IMR-90 (cell line): ENCODE measurements around the gene SMYD1. TPM values are rescaled to one million over a fixed set of nuclear protein-coding genes. Genes with fewer than 3 reads are reported as not detected.

Experiments
- ATAC-seq: fragments of 200-7000 bp; cut with Tn5 transposase; 2 replicates; pipeline ENCODE4 v1.9.1; 2020; ENCODE audit warnings: low read depth, mild to moderate bottlenecking, moderate library complexity
- BruUV-seq: library from RNA; stranded (reverse); fragments of 400-500 nt; replicated peaks from 2 replicates; lab custom pipeline; 2021; lab: Mats Ljungman, UMichigan
- CTCF ChIA-PET: fragments of 300-600 bp; formaldehyde crosslinking; extraction: SDS; loops from one replicate; lab custom pipeline; 2021; ENCODE audit warnings: antibody characterized with exemption; lab: Yijun Ruan, JAX
- POLR2A ChIA-PET: fragments of 300-600 bp; sonication (Branson Sonifier 250); formaldehyde crosslinking; loops from one replicate; lab custom pipeline; 2022; ENCODE audit warnings: antibody characterized with exemption; ENCODE audit not compliant: unreplicated experiment; lab: Charles Lee
- DNase-seq: peaks from one replicate; pipeline ENCODE4 v3.0.0; 2013
- H2AFZ ChIP-seq: replicated peaks from 2 replicates; pipeline ENCODE3; 2013; ENCODE audit warnings: low read length, mild to moderate bottlenecking; ENCODE audit not compliant: poor library complexity
- H2AK5ac ChIP-seq: 2 replicates; pipeline ENCODE4 v1.6.1; 2013; ENCODE audit warnings: low read depth, low read length, inconsistent platforms
- H2AK9ac ChIP-seq: replicated peaks from 2 replicates; pipeline ENCODE3; 2013; ENCODE audit warnings: mild to moderate bottlenecking, low read depth, low read length, moderate library complexity; ENCODE audit not compliant: poor library complexity
- H2BK120ac ChIP-seq: 2 replicates; pipeline ENCODE4 v1.6.1; 2013; ENCODE audit warnings: low read depth, low read length, inconsistent platforms
- H2BK15ac ChIP-seq: 3 replicates; pipeline ENCODE4 v1.6.1; 2013; ENCODE audit warnings: low read depth, low read length, inconsistent platforms
- H2BK20ac ChIP-seq: 2 replicates; pipeline ENCODE4 v1.6.1; 2013; ENCODE audit warnings: low read depth, mild to moderate bottlenecking, inconsistent platforms, low read length, moderate library complexity
- H2BK5ac ChIP-seq: 2 replicates; pipeline ENCODE4 v1.6.1; 2013; ENCODE audit warnings: mild to moderate bottlenecking, low read depth, low read length, inconsistent platforms; ENCODE audit not compliant: poor library complexity, severe bottlenecking
- H3K14ac ChIP-seq: replicated peaks from 2 replicates; pipeline ENCODE4 v1.6.1; 2013; ENCODE audit warnings: low read depth, low read length, inconsistent platforms
- H3K18ac ChIP-seq: 2 replicates; pipeline ENCODE4 v1.6.1; 2013; ENCODE audit warnings: low read depth, low read length, control low read depth
- H3K23ac ChIP-seq: 2 replicates; pipeline ENCODE4 v1.6.1; 2013; ENCODE audit warnings: low read depth, low read length, inconsistent platforms
- H3K27ac ChIP-seq: 2 replicates; pipeline ENCODE4 v1.5.1; 2013; ENCODE audit warnings: mild to moderate bottlenecking, control low read depth, low read length; ENCODE audit not compliant: insufficient read depth
- H3K27me3 ChIP-seq: 2 replicates; pipeline ENCODE4 v1.6.1; 2013; ENCODE audit warnings: low read length; ENCODE audit not compliant: control insufficient read depth, insufficient read depth
- H3K36me3 ChIP-seq: 2 replicates; pipeline ENCODE4 v1.6.1; 2013; ENCODE audit warnings: low read length, mixed read lengths; ENCODE audit not compliant: control insufficient read depth, insufficient read depth
- H3K4ac ChIP-seq: 2 replicates; pipeline ENCODE4 v1.6.1; 2013; ENCODE audit warnings: low read depth, low read length, inconsistent platforms
- H3K4me1 ChIP-seq: 2 replicates; pipeline ENCODE4 v1.6.1; 2013; ENCODE audit warnings: low read length, mixed read lengths; ENCODE audit not compliant: control insufficient read depth, insufficient read depth
- H3K4me2 ChIP-seq: 2 replicates; pipeline ENCODE4 v1.6.1; 2013; ENCODE audit warnings: low read depth, mild to moderate bottlenecking, control low read depth, low read length, moderate library complexity
- H3K4me3 ChIP-seq: 2 replicates; pipeline ENCODE4 v1.5.1; 2013; ENCODE audit warnings: low read depth, mild to moderate bottlenecking, control low read depth, low read length, moderate library complexity; ENCODE audit not compliant: insufficient read depth
- H3K56ac ChIP-seq: 2 replicates; pipeline ENCODE4 v1.6.1; 2013; ENCODE audit warnings: low read length, inconsistent platforms; ENCODE audit not compliant: insufficient read depth; ENCODE audit errors: extremely low read depth
- H3K79me1 ChIP-seq, 2 experiments: 2 replicates each; pipeline ENCODE4 v1.6.1; 2013; ENCODE audit warnings: low read length in 2 of 2, inconsistent platforms in 1 of 2, low read depth in 1 of 2
- H3K9ac ChIP-seq: 2 replicates; pipeline ENCODE4 v1.6.1; 2013; ENCODE audit warnings: low read depth, low read length, control low read depth
- H3K9me1 ChIP-seq: 2 replicates; pipeline ENCODE4 v1.6.1; 2013; ENCODE audit warnings: low read length, inconsistent platforms; ENCODE audit not compliant: insufficient read depth
- H3K9me3 ChIP-seq: 2 replicates; pipeline ENCODE4 v1.6.1; 2013; ENCODE audit warnings: low read length; ENCODE audit not compliant: control insufficient read depth, insufficient read depth
- H4K20me1 ChIP-seq: 2 replicates; pipeline ENCODE4 v1.6.1; 2013; ENCODE audit warnings: low read length, inconsistent platforms; ENCODE audit not compliant: insufficient read depth
- H4K5ac ChIP-seq: 2 replicates; pipeline ENCODE4 v1.6.1; 2013; ENCODE audit warnings: mild to moderate bottlenecking, low read depth, low read length, control low read depth
- H4K8ac ChIP-seq, 2 experiments: 2 replicates each; pipeline ENCODE4 v1.6.1; 2013; ENCODE audit warnings: low read depth in 2 of 2, low read length in 2 of 2, control low read depth in 1 of 2, inconsistent platforms in 1 of 2
- H4K91ac ChIP-seq: 2 replicates; pipeline ENCODE4 v1.6.1; 2013; ENCODE audit warnings: low read depth, low read length, inconsistent platforms; ENCODE audit not compliant: insufficient read depth
- BHLHE40 ChIP-seq: fragments of 150-350 bp; IDR thresholded peaks from 2 replicates; pipeline ENCODE4 v1.6.1; 2016; ENCODE audit warnings: mild to moderate bottlenecking, low read depth, low read length
- CEBPB ChIP-seq: IDR thresholded peaks from 2 replicates; pipeline ENCODE4 v1.6.1; 2012; ENCODE audit warnings: low read depth, low read length, improper control_type of control experiment
- CHD1 ChIP-seq: IDR thresholded peaks from 2 replicates; pipeline ENCODE4 v1.6.1; 2012; ENCODE audit warnings: low read depth, low read length, improper control_type of control experiment
- CTCF ChIP-seq: conservative IDR thresholded peaks from 2 replicates; pipeline ENCODE4 v1.5.1; 2012; ENCODE audit warnings: mild to moderate bottlenecking, low read depth, low read length, improper control_type of control experiment
- ELK1 ChIP-seq: fragments of 150-350 bp; IDR thresholded peaks from 2 replicates; pipeline ENCODE4 v1.6.1; 2016; ENCODE audit warnings: low read depth, mild to moderate bottlenecking, low read length, moderate library complexity, borderline replicate concordance
- FOS ChIP-seq: fragments of 150-350 bp; IDR thresholded peaks from 2 replicates; pipeline ENCODE4 v1.6.1; 2016; ENCODE audit warnings: low read depth, low read length
- MAFK ChIP-seq: IDR thresholded peaks from 2 replicates; pipeline ENCODE4 v1.6.1; 2012; ENCODE audit warnings: low read depth, low read length, improper control_type of control experiment
- MAZ ChIP-seq: IDR thresholded peaks from 2 replicates; pipeline ENCODE4 v1.6.1; 2012; ENCODE audit warnings: low read depth, mild to moderate bottlenecking, low read length, improper control_type of control experiment, moderate library complexity, borderline replicate concordance
- MXI1 ChIP-seq: IDR thresholded peaks from 2 replicates; pipeline ENCODE4 v1.6.1; 2012; ENCODE audit warnings: low read depth, mild to moderate bottlenecking, low read length, moderate library complexity, borderline replicate concordance
- NFE2L2 ChIP-seq: fragments of 150-350 bp; IDR thresholded peaks from 2 replicates; pipeline ENCODE4 v1.6.1; 2016; ENCODE audit warnings: low read depth, mild to moderate bottlenecking, low read length
- POLR2A ChIP-seq: IDR thresholded peaks from 2 replicates; pipeline ENCODE4 v1.6.1; 2012; ENCODE audit warnings: mild to moderate bottlenecking, low read depth, low read length
- RAD21 ChIP-seq: IDR thresholded peaks from 2 replicates; pipeline ENCODE4 v1.6.1; 2012; ENCODE audit warnings: low read length, improper control_type of control experiment
- RCOR1 ChIP-seq: IDR thresholded peaks from 2 replicates; pipeline ENCODE4 v1.6.1; 2012; ENCODE audit warnings: mild to moderate bottlenecking, low read length, improper control_type of control experiment; ENCODE audit not compliant: insufficient replicate concordance
- RFX5 ChIP-seq: IDR thresholded peaks from 2 replicates; pipeline ENCODE4 v1.8.0; 2012; ENCODE audit warnings: low read depth, mild to moderate bottlenecking, low read length, moderate library complexity
- SMC3 ChIP-seq: fragments of 150-350 bp; IDR thresholded peaks from 2 replicates; pipeline ENCODE4 v1.6.1; 2016; ENCODE audit warnings: low read depth, mild to moderate bottlenecking, antibody characterized with exemption, low read length, moderate library complexity
- USF2 ChIP-seq: fragments of 150-350 bp; IDR thresholded peaks from 2 replicates; pipeline ENCODE4 v1.6.1; 2017; ENCODE audit warnings: mild to moderate bottlenecking, antibody characterized with exemption, low read length, low read depth
- WGBS, 2 experiments: methylation state at CpG; one replicate each; pipeline versions ENCODE4 v1.1.5 to v1.1.7; 2013; ENCODE audit warnings: missing lambda C conversion rate in 2 of 2; ENCODE audit not compliant: insufficient read length in 1 of 2; ENCODE audit errors: extremely low coverage in 2 of 2; 5-methylcytosine and 5-hydroxymethylcytosine counted together
- dilution Hi-C: fragments of 300-500 bp; cut with HindIII; formaldehyde crosslinking; loops from one replicate; pipeline ENCODE4 v1.14.3; 2018; ENCODE audit warnings: low sequenced_read_pairs; ENCODE audit not compliant: unreplicated experiment
- in situ Hi-C: fragments of 300-500 bp; cut with MboI; formaldehyde crosslinking; loops from 3 replicates; pipeline ENCODE4 v1.14.3; 2019; ENCODE audit warnings: low sequenced_read_pairs, inconsistent platforms, mixed read lengths
- intact Hi-C: fragments of 100-400 bp; cut with micrococcal nuclease; formaldehyde crosslinking; loops from 2 replicates; pipeline ENCODE4 v1.10.0; 2022
- polyA plus RNA-seq, 3 experiments: library from polyadenylated mRNA; depleted of rRNA; stranded (reverse); fragments of >200 nt; gene quantifications; 2 replicates each; pipeline ENCODE4 v1.2.3, GENCODE V29; 2012; ENCODE audit warnings: low replicate concordance in 1 of 3
- total RNA-seq: library from RNA; depleted of rRNA; stranded (reverse); fragments of >200 nt; gene quantifications from 2 replicates; pipeline ENCODE4 v1.2.3, GENCODE V29; 2012

SMYD1 gene
- total and polyA plus RNA-seq, 2 of the 4 experiments (the other 2 are of a cell fraction), result not detected

- H2AFZ ChIP-seq, result no peak overlapping the region
- H3K4me3 ChIP-seq, result no peak overlapping the region
- no peak overlapping the region for H4K8ac ChIP-seq
- no peak overlapping the region for H3K23ac ChIP-seq
- no peaks in the 10 kb centered on the region for H3K27me3 ChIP-seq
- DNase-seq (no peak), ATAC-seq (no peak)
- CTCF ChIA-PET, result no interaction called here
- H3K4me2 ChIP-seq, result no peak overlapping the region
- no peaks in the 10 kb centered on the region; the same call in 1 of the 2 replicates for H3K9me1 ChIP-seq
- no peak overlapping the region for H2BK20ac ChIP-seq
- no peaks in the 10 kb centered on the region for H4K20me1 ChIP-seq
- H4K91ac ChIP-seq, result no peak overlapping the region
- H3K36me3 ChIP-seq, result peaks cover 19% of the 10 kb centered on the region
- no peak overlapping the region for H3K4ac ChIP-seq
- in situ Hi-C loops (no loop called here), intact Hi-C loops (no loop called here), dilution Hi-C loops (no loop called here)
- peaks cover 4 to 12% of the 10 kb centered on the region in 2 experiments; a peak in 2 of 4 replicates for H3K79me1 ChIP-seq
- H2BK15ac ChIP-seq, result no peak overlapping the region
- WGBS, 2 experiments, result 100% methylated on average over 2 of the region's 10 CpGs; no CpG with 5 or more reads in 1 of the 2 experiments
- H4K5ac ChIP-seq, result no peak overlapping the region
- BruUV-seq, result TSS peak; percentile 90
- H2AK5ac ChIP-seq, result no peak overlapping the region
- no peak overlapping the region for H3K18ac ChIP-seq
- H2BK5ac ChIP-seq, result no peak overlapping the region
- no peak overlapping the region for H3K27ac ChIP-seq
- H3K9me3 ChIP-seq, result no peaks in the 10 kb centered on the region
- no peak overlapping the region for H3K14ac ChIP-seq
- TF ChIP-seq POLR2A (no peak), MAZ (no peak), ELK1 (no peak), BHLHE40 (no peak), MAFK (no peak), NFE2L2 (no peak), CHD1 (no peak), RAD21 (no peak), CTCF (no peak), MXI1 (no peak), RFX5 (no peak), USF2 (no peak), RCOR1 (no peak), SMC3 (no peak), FOS (no peak), CEBPB (no peak)
- H3K9ac ChIP-seq, result no peak overlapping the region
- no peaks in the 10 kb centered on the region for H3K4me1 ChIP-seq
- POLR2A ChIA-PET, result no interaction called here
- H3K56ac ChIP-seq, result no peak overlapping the region
- no peak overlapping the region for H2AK9ac ChIP-seq
- no peak overlapping the region for H2BK120ac ChIP-seq
Observed at GRCh38 chr2:88027697-88028389, 39.8 kb upstream of the SMYD1 start.
